Measurements from ENCODE around the gene BIRC6.
"Not testable (repeated sequence)": the region's sequence is repeated elsewhere in the genome, so short reads cannot be mapped to it uniquely, and the experiment has no call there.

The BIRC6 gene

GRCh38 chr2:32534831-32535230 is 178.0 kb downstream of the BIRC6 start:
- Histone ChIP-seq H3K9ac (ENCODE audit: low read depth, low read length, poor library complexity, severe bottlenecking) (no peak overlapping the region), H3K9me2 (replicated peaks; ENCODE audit: low read depth, low read length) (no peaks in the 10 kb centered on the region), H2AFZ (ENCODE audit: low read length) (no peak overlapping the region), H4K20me1 (ENCODE audit: insufficient read depth, low read length, poor library complexity, severe bottlenecking) (no peaks in the 10 kb centered on the region), H3K79me2 (ENCODE audit: insufficient read depth, low read length) (no peaks in the 10 kb centered on the region), H3K9me3 (ENCODE audit: insufficient read depth, low read depth, low read length) (no peaks in the 10 kb centered on the region), H3K4me3 (ENCODE audit: low read length, poor library complexity, severe bottlenecking) (no peak overlapping the region), H3K27me3 (ENCODE audit: insufficient read depth, low read length, poor library complexity, severe bottlenecking) (no peaks in the 10 kb centered on the region), H3K4me1 (ENCODE audit: insufficient read depth, low read length, poor library complexity, severe bottlenecking) (peaks cover 19% of the 10 kb centered on the region), H3F3A (ENCODE audit: low read depth) (no peaks in the 10 kb centered on the region; the same call in 1 of the 2 replicates), H3K4me2 (ENCODE audit: low read depth, low read length, poor library complexity, severe bottlenecking) (no peak overlapping the region), H3K36me3 (ENCODE audit: insufficient read depth, low read length) (peaks cover 9% of the 10 kb centered on the region; the same call in 1 of the 2 replicates)
- no peak for TF ChIP-seq EZH2phosphoT487 (IDR thresholded peaks at IDR 0.05; ENCODE audit: borderline replicate concordance)
- no peak for TF ChIP-seq CTCF (conservative IDR thresholded peaks at IDR 0.05; ENCODE audit: low read length)

- Histone ChIP-seq H3K79me2 (ENCODE audit: insufficient read depth, low read length) (no peaks in the 10 kb centered on the region), H3F3A (ENCODE audit: low read depth) (no peaks in the 10 kb centered on the region), H3K36me3 (ENCODE audit: insufficient read depth, low read length) (peaks cover 8% of the 10 kb centered on the region; the same call in 1 of the 2 replicates), H3K9me2 (replicated peaks; ENCODE audit: low read depth, low read length) (no peaks in the 10 kb centered on the region), H3K9ac (ENCODE audit: low read depth, low read length, poor library complexity, severe bottlenecking) (no peak overlapping the region), H4K20me1 (ENCODE audit: insufficient read depth, low read length, poor library complexity, severe bottlenecking) (no peaks in the 10 kb centered on the region), H2AFZ (ENCODE audit: low read length) (no peak overlapping the region), H3K27me3 (ENCODE audit: insufficient read depth, low read length, poor library complexity, severe bottlenecking) (no peaks in the 10 kb centered on the region), H3K4me1 (ENCODE audit: insufficient read depth, low read length, poor library complexity, severe bottlenecking) (no peaks in the 10 kb centered on the region), H3K4me3 (ENCODE audit: low read length, poor library complexity, severe bottlenecking) (no peak overlapping the region), H3K4me2 (ENCODE audit: low read depth, low read length, poor library complexity, severe bottlenecking) (no peak overlapping the region), H3K9me3 (ENCODE audit: insufficient read depth, low read depth, low read length) (no peaks in the 10 kb centered on the region)
- no peak for TF ChIP-seq EZH2phosphoT487 (IDR thresholded peaks at IDR 0.05; ENCODE audit: borderline replicate concordance)
- TF ChIP-seq CTCF (conservative IDR thresholded peaks at IDR 0.05; ENCODE audit: low read length) = no peak
These were observed 181.9 kb downstream of the BIRC6 start for GRCh38 chr2:32538735-32539134.

GRCh38 chr2:32552483-32552882 is 195.7 kb downstream of the BIRC6 start:
- not testable (repeated sequence) for H3K4me3 ChIP-seq (ENCODE audit: low read length, poor library complexity, severe bottlenecking); H3K4me2 ChIP-seq (ENCODE audit: low read depth, low read length, poor library complexity, severe bottlenecking); H3K4me1 ChIP-seq (ENCODE audit: insufficient read depth, low read length, poor library complexity, severe bottlenecking); H2AFZ ChIP-seq (ENCODE audit: low read length); H3F3A ChIP-seq (ENCODE audit: low read depth); H4K20me1 ChIP-seq (ENCODE audit: insufficient read depth, low read length, poor library complexity, severe bottlenecking); H3K27me3 ChIP-seq (ENCODE audit: insufficient read depth, low read length, poor library complexity, severe bottlenecking); H3K9ac ChIP-seq (ENCODE audit: low read depth, low read length, poor library complexity, severe bottlenecking); H3K79me2 ChIP-seq (ENCODE audit: insufficient read depth, low read length); H3K9me3 ChIP-seq (ENCODE audit: insufficient read depth, low read depth, low read length); H3K9me2 ChIP-seq (replicated peaks; ENCODE audit: low read depth, low read length)
- H3K36me3 ChIP-seq (ENCODE audit: insufficient read depth, low read length) = peaks cover 36% of the 10 kb centered on the region; the same call in 1 of the 2 replicates

GRCh38 chr2:32553829-32554432 is 197.1 kb downstream of the BIRC6 start:
- Histone ChIP-seq H3K36me3 (ENCODE audit: insufficient read depth, low read length) (peaks cover 26% of the 10 kb centered on the region; the same call in 1 of the 2 replicates), H3K27me3 (ENCODE audit: insufficient read depth, low read length, poor library complexity, severe bottlenecking) (no peaks in the 10 kb centered on the region), H3K4me3 (ENCODE audit: low read length, poor library complexity, severe bottlenecking) (no peak overlapping the region), H4K20me1 (ENCODE audit: insufficient read depth, low read length, poor library complexity, severe bottlenecking) (no peaks in the 10 kb centered on the region), H3K79me2 (ENCODE audit: insufficient read depth, low read length) (no peaks in the 10 kb centered on the region), H3K4me1 (ENCODE audit: insufficient read depth, low read length, poor library complexity, severe bottlenecking) (peaks cover 13% of the 10 kb centered on the region), H3K4me2 (ENCODE audit: low read depth, low read length, poor library complexity, severe bottlenecking) (no peak overlapping the region), H3K9me2 (replicated peaks; ENCODE audit: low read depth, low read length) (no peaks in the 10 kb centered on the region), H3K9me3 (ENCODE audit: insufficient read depth, low read depth, low read length) (no peaks in the 10 kb centered on the region), H3K9ac (ENCODE audit: low read depth, low read length, poor library complexity, severe bottlenecking) (no peak overlapping the region), H2AFZ (ENCODE audit: low read length) (no peak overlapping the region), H3F3A (ENCODE audit: low read depth) (no peaks in the 10 kb centered on the region)
- TF ChIP-seq EZH2phosphoT487 (IDR thresholded peaks at IDR 0.05; ENCODE audit: borderline replicate concordance) (no peak), CTCF (conservative IDR thresholded peaks at IDR 0.05; ENCODE audit: low read length) (peak; percentile 93)
